ENCODE measurements around the gene RABL6.
A peak's percentile ranks its signal among the peaks of the same experiment; 100 is the strongest.

RABL6 gene

DNA sequence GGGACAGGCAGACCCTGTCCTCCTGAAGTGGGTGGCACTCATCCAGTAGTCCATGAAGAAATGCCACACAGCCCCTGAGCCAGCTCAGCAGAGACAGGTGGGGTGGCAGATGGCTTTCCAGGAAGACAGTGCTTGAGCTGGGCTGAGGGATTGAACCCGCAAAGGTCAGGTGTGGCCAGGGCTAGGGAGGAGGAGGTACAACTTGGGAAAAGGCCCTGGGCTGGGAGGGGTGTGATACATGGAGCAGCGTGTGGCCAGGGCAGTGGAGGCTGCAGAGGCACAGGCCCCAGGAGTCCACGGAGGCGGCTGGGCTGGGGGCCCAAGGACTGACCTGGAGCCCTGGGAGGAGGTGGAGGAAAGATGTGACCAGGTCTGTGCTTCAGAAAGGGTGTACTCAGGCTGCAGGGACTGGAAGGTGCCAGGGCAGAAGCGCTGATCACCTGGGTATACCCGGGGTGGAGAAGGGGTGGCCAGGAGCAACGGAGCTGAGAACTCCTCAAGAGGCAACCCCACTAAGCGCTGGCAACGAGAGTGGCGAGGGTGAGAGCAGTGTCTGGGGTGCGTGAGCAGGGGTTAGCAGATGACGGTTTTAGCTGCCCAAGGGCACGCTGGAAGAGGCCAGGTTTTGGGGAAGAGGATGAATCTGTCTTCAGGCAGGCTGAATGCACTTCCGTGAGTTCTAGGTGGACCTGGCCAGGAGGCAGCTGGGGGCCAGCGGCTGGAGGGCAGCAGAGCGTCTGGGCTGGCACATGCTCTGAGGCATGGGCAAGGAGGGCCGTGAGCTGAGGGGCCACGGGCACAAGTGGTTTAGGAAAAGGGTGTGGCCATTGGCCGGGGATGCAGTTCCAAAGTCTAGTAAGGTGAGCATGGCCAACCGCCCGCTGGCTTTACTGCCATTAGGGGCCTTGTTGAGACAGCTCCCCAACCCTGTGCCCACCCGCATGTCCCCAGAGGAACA lies 3.9 kb upstream of the RABL6 start:
- intact Hi-C loops (cut with DNase I; ENCODE audit: low total_unique reads) = no loop called here
- H3K36me3 ChIP-seq = no peaks in the 10 kb centered on the region
- DNase-seq = no peak
- H3K27me3 ChIP-seq = peaks cover 0 to 47% of the 10 kb centered on the region in 2 donors
- peaks cover 0 to 55% (median 29%) of the 10 kb centered on the region in 4 donors for H3K4me1 ChIP-seq
- no peaks in the 10 kb centered on the region for H3K9me3 ChIP-seq
- H3K27ac ChIP-seq = no peak overlapping the region
- no peak overlapping the region for H3K4me3 ChIP-seq
- TF ChIP-seq, protein P1, sequence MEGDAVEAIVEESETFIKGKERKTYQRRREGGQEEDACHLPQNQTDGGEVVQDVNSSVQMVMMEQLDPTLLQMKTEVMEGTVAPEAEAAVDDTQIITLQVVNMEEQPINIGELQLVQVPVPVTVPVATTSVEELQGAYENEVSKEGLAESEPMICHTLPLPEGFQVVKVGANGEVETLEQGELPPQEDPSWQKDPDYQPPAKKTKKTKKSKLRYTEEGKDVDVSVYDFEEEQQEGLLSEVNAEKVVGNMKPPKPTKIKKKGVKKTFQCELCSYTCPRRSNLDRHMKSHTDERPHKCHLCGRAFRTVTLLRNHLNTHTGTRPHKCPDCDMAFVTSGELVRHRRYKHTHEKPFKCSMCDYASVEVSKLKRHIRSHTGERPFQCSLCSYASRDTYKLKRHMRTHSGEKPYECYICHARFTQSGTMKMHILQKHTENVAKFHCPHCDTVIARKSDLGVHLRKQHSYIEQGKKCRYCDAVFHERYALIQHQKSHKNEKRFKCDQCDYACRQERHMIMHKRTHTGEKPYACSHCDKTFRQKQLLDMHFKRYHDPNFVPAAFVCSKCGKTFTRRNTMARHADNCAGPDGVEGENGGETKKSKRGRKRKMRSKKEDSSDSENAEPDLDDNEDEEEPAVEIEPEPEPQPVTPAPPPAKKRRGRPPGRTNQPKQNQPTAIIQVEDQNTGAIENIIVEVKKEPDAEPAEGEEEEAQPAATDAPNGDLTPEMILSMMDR (IDR thresholded peaks at IDR 0.05) = no peak

GRCh38 chr9:136804509-136805206 lies 3.1 kb upstream of the RABL6 start:
- H3K27me3 ChIP-seq = peaks cover 0 to 39% of the 10 kb centered on the region in 2 donors
- TF ChIP-seq, protein P1 (IDR thresholded peaks at IDR 0.05) = no peak
- H3K9me3 ChIP-seq = no peaks in the 10 kb centered on the region
- H3K4me3 ChIP-seq = no peak overlapping the region
- H3K36me3 ChIP-seq = peaks cover 0 to under 1% (median 0%) of the 10 kb centered on the region in 3 donors
- peaks cover 0 to 59% (median 34%) of the 10 kb centered on the region in 4 donors for H3K4me1 ChIP-seq
- intact Hi-C loops (cut with DNase I; ENCODE audit: low total_unique reads) = loop anchor here (5.0 kb wide), 1 partner anchor 38 kb away; the partner anchor contains the start of gene AJM1
- DNase-seq = no peak
- no peak overlapping the region for H3K27ac ChIP-seq

- intact Hi-C loops (cut with DNase I; ENCODE audit: low total_unique reads) = loop anchor here (5.0 kb wide), 1 partner anchor 37 kb away; the partner anchor contains the start of gene AJM1
- H3K27me3 ChIP-seq = peaks cover 0 to 32% of the 10 kb centered on the region in 2 donors
- H3K4me1 ChIP-seq = peaks cover 0 to 59% (median 31%) of the 10 kb centered on the region in 4 donors
- H3K4me3 ChIP-seq = no peak overlapping the region
- TF ChIP-seq, protein P1 (IDR thresholded peaks at IDR 0.05) = no peak
- DNase-seq = no peak
- H3K27ac ChIP-seq = no peak overlapping the region
- no peaks in the 10 kb centered on the region for H3K9me3 ChIP-seq
- H3K36me3 ChIP-seq = peaks cover 0 to 6% (median 0%) of the 10 kb centered on the region in 3 donors
These were observed 2.5 kb upstream of the RABL6 start for GRCh38 chr9:136805207-136805740.

- DNase-seq = no peak
- intact Hi-C loops (cut with DNase I; ENCODE audit: low total_unique reads) = loop anchor here (5.0 kb wide), 1 partner anchor 36 kb away; the partner anchor contains the start of gene AJM1
- TF ChIP-seq, protein P1 (IDR thresholded peaks at IDR 0.05) = no peak
- Histone ChIP-seq H3K9me3 (no peaks in the 10 kb centered on the region), H3K27me3 (peaks cover 0 to 24% of the 10 kb centered on the region in 2 donors), H3K4me1 (peaks cover 0 to 57% (median 28%) of the 10 kb centered on the region in 4 donors), H3K27ac (no peak overlapping the region), H3K36me3 (peaks cover 0 to 6% (median 0%) of the 10 kb centered on the region in 3 donors), H3K4me3 (no peak overlapping the region)
These were observed 1.7 kb upstream of the RABL6 start for GRCh38 chr9:136806067-136806466.

GRCh38 chr9:136806631-136807201 lies 1.0 kb upstream of the RABL6 start:
- peaks cover 0 to 52% (median 26%) of the 10 kb centered on the region in 4 donors for H3K4me1 ChIP-seq
- peaks cover 0 to 18% of the 10 kb centered on the region in 2 donors for H3K27me3 ChIP-seq
- TF ChIP-seq, protein P1 (IDR thresholded peaks at IDR 0.05) = no peak
- peak overlapping the region; percentile 83 to 93 for H3K27ac ChIP-seq
- H3K4me3 ChIP-seq = peak overlapping the region; percentile 94 to 99
- no peak for DNase-seq
- H3K9me3 ChIP-seq = no peaks in the 10 kb centered on the region
- peaks cover 0 to 9% (median 0%) of the 10 kb centered on the region in 3 donors for H3K36me3 ChIP-seq
- intact Hi-C loops (cut with DNase I; ENCODE audit: low total_unique reads) = loop anchor here (5.0 kb wide), 1 partner anchor 36 kb away; the partner anchor contains the start of gene AJM1
